ENCODE data around the gene PRR3. TPM values are rescaled to one million over a fixed set of nuclear protein-coding genes. Genes with fewer than 3 reads are reported as not detected.

Gene PRR3
- total and polyA plus RNA-seq, 9 of the 15 experiments (the other 6 are each of a cell fraction or from before 2014, with no cell fraction given) = 23.5 to 59.6 (median 28.8) TPM

DNA sequence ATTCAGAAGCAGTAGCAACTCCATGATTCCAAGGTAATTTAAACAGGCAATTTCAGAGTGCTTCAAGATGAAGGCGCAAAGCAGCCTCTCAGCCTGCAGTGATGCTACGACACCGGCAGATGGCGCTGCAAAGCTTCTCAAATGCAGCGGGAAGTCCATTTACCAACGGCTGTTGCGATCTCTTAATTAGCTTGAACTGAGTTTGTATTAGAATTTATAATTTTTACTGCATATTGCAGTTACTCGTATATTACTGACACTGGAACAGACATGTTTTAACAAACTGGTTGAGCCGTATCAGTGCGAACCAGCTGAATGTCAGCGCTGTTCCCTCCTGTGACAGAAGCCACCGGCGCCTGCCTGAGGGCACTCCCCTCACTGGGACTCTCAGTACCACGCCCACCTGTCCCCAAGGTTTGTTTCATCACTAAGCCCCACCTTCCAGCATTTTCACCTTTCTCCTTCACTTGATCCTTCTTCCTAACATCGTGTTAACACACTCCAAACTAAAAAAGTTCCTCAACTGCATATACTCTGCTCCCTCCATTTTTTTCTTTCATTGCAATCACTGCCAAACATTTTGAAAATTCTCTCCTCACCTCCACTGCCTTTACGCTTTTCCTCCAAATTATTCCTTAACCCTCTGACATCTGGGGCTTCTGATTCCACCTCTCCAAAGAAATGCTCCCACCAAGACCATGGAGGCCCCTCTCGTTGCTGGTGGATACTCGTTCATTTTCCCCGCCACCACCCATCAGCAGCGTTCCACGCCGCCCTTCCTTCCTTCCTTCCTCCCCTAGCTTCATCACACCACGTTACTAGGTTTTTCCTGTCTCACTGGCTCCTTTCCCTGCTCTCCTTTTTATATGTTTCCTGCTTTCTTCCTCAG lies 15.3 kb upstream of the PRR3 start (continued):
- peak; percentile 49 for TF ChIP-seq E2F8 (IDR thresholded peaks at IDR 0.05; ENCODE audit: low read depth, partially characterized antibody)
- TF ChIP-seq NFATC3 (IDR thresholded peaks at IDR 0.05) = no peak
- peak; percentile 33; the same call in 1 of the 2 replicates for TF ChIP-seq TCFL5 (CRISPR knock-in tag; conservative IDR thresholded peaks at IDR 0.05)
- TF ChIP-seq U2AF1 (optimal IDR thresholded peaks at IDR 0.05; ENCODE audit: low read depth, low read length) = no peak
- peak; percentile 67; the same call in 1 of the 2 replicates for TF ChIP-seq SMAD4 (CRISPR knock-in tag; conservative IDR thresholded peaks at IDR 0.05)
- TF ChIP-seq ZNF282 (CRISPR knock-in tag; IDR thresholded peaks at IDR 0.05) = no peak
- no peak for TF ChIP-seq BACH1 (tag; IDR thresholded peaks at IDR 0.05)
- TF ChIP-seq BRCA1 (IDR thresholded peaks at IDR 0.05) = no peak
- TF ChIP-seq BRCA1 (CRISPR knock-in tag; IDR thresholded peaks at IDR 0.05) = no peak
- no peak for TF ChIP-seq TCF7L2 (IDR thresholded peaks at IDR 0.05; ENCODE audit: low read depth, low read length)
- no peak for TF ChIP-seq SRSF1 (IDR thresholded peaks at IDR 0.05; ENCODE audit: low read depth, low read length)
- TF ChIP-seq YY1 (IDR thresholded peaks at IDR 0.05; ENCODE audit: borderline replicate concordance in 1 of 3, control insufficient read depth in 1 of 3, extremely low read depth in 1 of 3, insufficient read depth in 3 of 3, insufficient read length in 1 of 3, insufficient replicate concordance in 2 of 3, low read depth in 1 of 3, low read length in 2 of 3) = peak in 2 of 3 experiments; percentile 43 to 77
- no peak for TF ChIP-seq ARID3A (IDR thresholded peaks at IDR 0.05; ENCODE audit: borderline replicate concordance, low read depth, low read length)
- no peak for TF ChIP-seq THRAP3 (IDR thresholded peaks at IDR 0.05; ENCODE audit: borderline replicate concordance)
- no peak for TF ChIP-seq TRIM25 (IDR thresholded peaks at IDR 0.05; ENCODE audit: borderline replicate concordance)
- TF ChIP-seq, protein P1, sequence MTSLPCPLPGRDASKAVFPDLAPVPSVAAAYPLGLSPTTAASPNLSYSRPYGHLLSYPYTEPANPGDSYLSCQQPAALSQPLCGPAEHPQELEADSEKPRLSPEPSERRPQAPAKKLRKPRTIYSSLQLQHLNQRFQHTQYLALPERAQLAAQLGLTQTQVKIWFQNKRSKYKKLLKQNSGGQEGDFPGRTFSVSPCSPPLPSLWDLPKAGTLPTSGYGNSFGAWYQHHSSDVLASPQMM (CRISPR knock-in tag; IDR thresholded peaks at IDR 0.05) = no peak
- no peak for TF ChIP-seq PRPF4 (IDR thresholded peaks at IDR 0.05; ENCODE audit: insufficient read depth, low read depth, low read length, poor library complexity, severe bottlenecking)
- peak; percentile 59; the same call in 1 of the 2 replicates for TF ChIP-seq L3MBTL2 (IDR thresholded peaks at IDR 0.05)
